IMR-90 (cell line): ENCODE measurements around the gene PHLDA2. TPM values are rescaled to one million over a fixed set of nuclear protein-coding genes. Genes with fewer than 3 reads are reported as not detected.

Experiments used
- ATAC-seq: fragments of 200-7000 bp; cut with Tn5 transposase; 2 replicates; pipeline ENCODE4 v1.9.1; 2020; ENCODE audit warnings: low read depth, mild to moderate bottlenecking, moderate library complexity
- BruUV-seq: library from RNA; stranded (reverse); fragments of 400-500 nt; replicated peaks from 2 replicates; lab custom pipeline; 2021; lab: Mats Ljungman, UMichigan
- CTCF ChIA-PET: fragments of 300-600 bp; formaldehyde crosslinking; extraction: SDS; loops from one replicate; lab custom pipeline; 2021; ENCODE audit warnings: antibody characterized with exemption; lab: Yijun Ruan, JAX
- POLR2A ChIA-PET: fragments of 300-600 bp; sonication (Branson Sonifier 250); formaldehyde crosslinking; loops from one replicate; lab custom pipeline; 2022; ENCODE audit warnings: antibody characterized with exemption; ENCODE audit not compliant: unreplicated experiment; lab: Charles Lee
- DNase-seq: peaks from one replicate; pipeline ENCODE4 v3.0.0; 2013
- H2AFZ ChIP-seq: replicated peaks from 2 replicates; pipeline ENCODE3; 2013; ENCODE audit warnings: low read length, mild to moderate bottlenecking; ENCODE audit not compliant: poor library complexity
- H2AK5ac ChIP-seq: 2 replicates; pipeline ENCODE4 v1.6.1; 2013; ENCODE audit warnings: low read depth, low read length, inconsistent platforms
- H2AK9ac ChIP-seq: replicated peaks from 2 replicates; pipeline ENCODE3; 2013; ENCODE audit warnings: mild to moderate bottlenecking, low read depth, low read length, moderate library complexity; ENCODE audit not compliant: poor library complexity
- H2BK120ac ChIP-seq: 2 replicates; pipeline ENCODE4 v1.6.1; 2013; ENCODE audit warnings: low read depth, low read length, inconsistent platforms
- H2BK15ac ChIP-seq: 3 replicates; pipeline ENCODE4 v1.6.1; 2013; ENCODE audit warnings: low read depth, low read length, inconsistent platforms
- H2BK20ac ChIP-seq: 2 replicates; pipeline ENCODE4 v1.6.1; 2013; ENCODE audit warnings: low read depth, mild to moderate bottlenecking, inconsistent platforms, low read length, moderate library complexity
- H2BK5ac ChIP-seq: 2 replicates; pipeline ENCODE4 v1.6.1; 2013; ENCODE audit warnings: mild to moderate bottlenecking, low read depth, low read length, inconsistent platforms; ENCODE audit not compliant: poor library complexity, severe bottlenecking
- H3K14ac ChIP-seq: replicated peaks from 2 replicates; pipeline ENCODE4 v1.6.1; 2013; ENCODE audit warnings: low read depth, low read length, inconsistent platforms
- H3K18ac ChIP-seq: 2 replicates; pipeline ENCODE4 v1.6.1; 2013; ENCODE audit warnings: low read depth, low read length, control low read depth
- H3K23ac ChIP-seq: 2 replicates; pipeline ENCODE4 v1.6.1; 2013; ENCODE audit warnings: low read depth, low read length, inconsistent platforms
- H3K27ac ChIP-seq: 2 replicates; pipeline ENCODE4 v1.5.1; 2013; ENCODE audit warnings: mild to moderate bottlenecking, control low read depth, low read length; ENCODE audit not compliant: insufficient read depth
- H3K27me3 ChIP-seq: 2 replicates; pipeline ENCODE4 v1.6.1; 2013; ENCODE audit warnings: low read length; ENCODE audit not compliant: control insufficient read depth, insufficient read depth
- H3K36me3 ChIP-seq: 2 replicates; pipeline ENCODE4 v1.6.1; 2013; ENCODE audit warnings: low read length, mixed read lengths; ENCODE audit not compliant: control insufficient read depth, insufficient read depth
- H3K4ac ChIP-seq: 2 replicates; pipeline ENCODE4 v1.6.1; 2013; ENCODE audit warnings: low read depth, low read length, inconsistent platforms
- H3K4me1 ChIP-seq: 2 replicates; pipeline ENCODE4 v1.6.1; 2013; ENCODE audit warnings: low read length, mixed read lengths; ENCODE audit not compliant: control insufficient read depth, insufficient read depth
- H3K4me2 ChIP-seq: 2 replicates; pipeline ENCODE4 v1.6.1; 2013; ENCODE audit warnings: low read depth, mild to moderate bottlenecking, control low read depth, low read length, moderate library complexity
- H3K4me3 ChIP-seq: 2 replicates; pipeline ENCODE4 v1.5.1; 2013; ENCODE audit warnings: low read depth, mild to moderate bottlenecking, control low read depth, low read length, moderate library complexity; ENCODE audit not compliant: insufficient read depth
- H3K56ac ChIP-seq: 2 replicates; pipeline ENCODE4 v1.6.1; 2013; ENCODE audit warnings: low read length, inconsistent platforms; ENCODE audit not compliant: insufficient read depth; ENCODE audit errors: extremely low read depth
- H3K79me1 ChIP-seq, 2 experiments: 2 replicates each; pipeline ENCODE4 v1.6.1; 2013; ENCODE audit warnings: low read length in 2 of 2, inconsistent platforms in 1 of 2, low read depth in 1 of 2
- H3K9ac ChIP-seq: 2 replicates; pipeline ENCODE4 v1.6.1; 2013; ENCODE audit warnings: low read depth, low read length, control low read depth
- H3K9me1 ChIP-seq: 2 replicates; pipeline ENCODE4 v1.6.1; 2013; ENCODE audit warnings: low read length, inconsistent platforms; ENCODE audit not compliant: insufficient read depth
- H3K9me3 ChIP-seq: 2 replicates; pipeline ENCODE4 v1.6.1; 2013; ENCODE audit warnings: low read length; ENCODE audit not compliant: control insufficient read depth, insufficient read depth
- H4K20me1 ChIP-seq: 2 replicates; pipeline ENCODE4 v1.6.1; 2013; ENCODE audit warnings: low read length, inconsistent platforms; ENCODE audit not compliant: insufficient read depth
- H4K5ac ChIP-seq: 2 replicates; pipeline ENCODE4 v1.6.1; 2013; ENCODE audit warnings: mild to moderate bottlenecking, low read depth, low read length, control low read depth
- H4K8ac ChIP-seq, 2 experiments: 2 replicates each; pipeline ENCODE4 v1.6.1; 2013; ENCODE audit warnings: low read depth in 2 of 2, low read length in 2 of 2, control low read depth in 1 of 2, inconsistent platforms in 1 of 2
- H4K91ac ChIP-seq: 2 replicates; pipeline ENCODE4 v1.6.1; 2013; ENCODE audit warnings: low read depth, low read length, inconsistent platforms; ENCODE audit not compliant: insufficient read depth
- BHLHE40 ChIP-seq: fragments of 150-350 bp; IDR thresholded peaks from 2 replicates; pipeline ENCODE4 v1.6.1; 2016; ENCODE audit warnings: mild to moderate bottlenecking, low read depth, low read length
- SMC3 ChIP-seq: fragments of 150-350 bp; IDR thresholded peaks from 2 replicates; pipeline ENCODE4 v1.6.1; 2016; ENCODE audit warnings: low read depth, mild to moderate bottlenecking, antibody characterized with exemption, low read length, moderate library complexity
- WGBS, 2 experiments: methylation state at CpG; one replicate each; pipeline versions ENCODE4 v1.1.5 to v1.1.7; 2013; ENCODE audit warnings: missing lambda C conversion rate in 2 of 2; ENCODE audit not compliant: insufficient read length in 1 of 2; ENCODE audit errors: extremely low coverage in 2 of 2; 5-methylcytosine and 5-hydroxymethylcytosine counted together
- dilution Hi-C: fragments of 300-500 bp; cut with HindIII; formaldehyde crosslinking; loops from one replicate; pipeline ENCODE4 v1.14.3; 2018; ENCODE audit warnings: low sequenced_read_pairs; ENCODE audit not compliant: unreplicated experiment
- in situ Hi-C: fragments of 300-500 bp; cut with MboI; formaldehyde crosslinking; loops from 3 replicates; pipeline ENCODE4 v1.14.3; 2019; ENCODE audit warnings: low sequenced_read_pairs, inconsistent platforms, mixed read lengths
- intact Hi-C: fragments of 100-400 bp; cut with micrococcal nuclease; formaldehyde crosslinking; loops from 2 replicates; pipeline ENCODE4 v1.10.0; 2022
- polyA plus RNA-seq, 3 experiments: library from polyadenylated mRNA; depleted of rRNA; stranded (reverse); fragments of >200 nt; gene quantifications; 2 replicates each; pipeline ENCODE4 v1.2.3, GENCODE V29; 2012; ENCODE audit warnings: low replicate concordance in 1 of 3
- total RNA-seq: library from RNA; depleted of rRNA; stranded (reverse); fragments of >200 nt; gene quantifications from 2 replicates; pipeline ENCODE4 v1.2.3, GENCODE V29; 2012

The PHLDA2 gene
- total and polyA plus RNA-seq, 2 of the 4 experiments (the other 2 are of a cell fraction) = 3.8 to 89.0 TPM

- Histone ChIP-seq H3K23ac (no peak overlapping the region), H3K56ac (no peak overlapping the region), H3K9me1 (0 out of 2 replicates have a peak, but pooled peaks cover 3% of the 10 kb centered on the region), H3K4me1 (peaks cover 31% of the 10 kb centered on the region), H3K79me1 (no peaks in the 10 kb centered on the region; a peak in 1 of 4 replicates), H3K9me3 (no peaks in the 10 kb centered on the region), H4K5ac (peak overlapping the region; percentile 72), H3K4me2 (no peak overlapping the region), H2AK5ac (peak overlapping the region; percentile 96; the same call in 1 of the 2 replicates), H3K4me3 (no peak overlapping the region), H2AFZ (peak overlapping the region; percentile 92), H2BK15ac (peak overlapping the region; percentile 75; the same call in 1 of the 3 replicates), H3K36me3 (no peaks in the 10 kb centered on the region), H3K27ac (peak overlapping the region; percentile 1; the same call in 1 of the 2 replicates), H2BK120ac (peak overlapping the region; percentile 55), H3K9ac (peak overlapping the region; percentile 17; the same call in 1 of the 2 replicates), H3K14ac (0 out of 2 replicates have a peak overlapping the region, but pooled peaks have one; percentile 54), H4K8ac (peak overlapping the region; percentile 88 to 98; a peak in 3 of 4 replicates), H3K4ac (peak overlapping the region; percentile 98), H3K27me3 (no peaks in the 10 kb centered on the region), H4K20me1 (no peaks in the 10 kb centered on the region), H2BK20ac (peak overlapping the region; percentile 47; the same call in 1 of the 2 replicates), H2AK9ac (peak overlapping the region; percentile 93), H3K18ac (peak overlapping the region; percentile 50), H2BK5ac (peak overlapping the region; percentile 12), H4K91ac (peak overlapping the region; percentile 67; the same call in 1 of the 2 replicates)
- POLR2A ChIA-PET = no interaction called here
- CTCF ChIA-PET = interaction anchor here (11.0 kb wide), 1 partner anchor 358 kb away, joined by 116 read pairs; no protein-coding TSS in a partner anchor
- no TSS peak for BruUV-seq
- TF ChIP-seq BHLHE40 (peak; percentile 74), SMC3 (no peak)
- ATAC-seq = no peak
- intact Hi-C loops (loop anchor here (5.0 to 10.0 kb wide), 2 partner anchors 102 to 696 kb away; partner anchors contain the start of gene NAP1L4), dilution Hi-C loops (no loop called here), in situ Hi-C loops (loop anchor here (10.0 to 25.0 kb wide), 2 partner anchors 466 to 703 kb away; no protein-coding TSS in a partner anchor)
- WGBS, 2 experiments = no CpG with 5 or more reads among the region's 28 CpGs
- DNase-seq = peak; percentile 64
Measured at GRCh38 chr11:2890466-2891294, 38.5 kb downstream of the PHLDA2 start.
